Pancreas (tissue), 10 donors: Measurements from ENCODE around the gene CCBE1. TPM values are rescaled to one million over a fixed set of nuclear protein-coding genes. Genes with fewer than 3 reads are reported as not detected.

Source experiments
- ATAC-seq, 4 donors: fragments of 200-7000 bp; cut with Tn5 transposase; one replicate each; pipeline versions ENCODE4 v1.8.0 to v1.9.1; 2020; ENCODE audit warnings: mild to moderate bottlenecking in 4 of 4, moderate library complexity in 4 of 4
- DNase-seq, 6 donors: peaks; one replicate each; pipeline ENCODE4 v3.0.0-alpha.2; 2020
- FAIRE-seq: peaks from 2 replicates; lab custom pipeline; 2012; peaks lifted over from hg19 to GRCh38; lab: Jason Lieb, UNC
- H3K27ac ChIP-seq, 4 donors: fragments of 200-600 bp; sonication (generic); 1 replicate in 3 of 4; 2 replicates in 1 of 4; pipeline versions ENCODE4 v1.5.0 to v1.8.0; 2020
- H3K27me3 ChIP-seq, 4 donors: fragments of 200-600 bp; one replicate each; pipeline ENCODE4 v1.8.0; 2021
- H3K36me3 ChIP-seq, 3 donors: fragments of 200-600 bp; sonication (generic) in 1 of 3; one replicate each; pipeline versions ENCODE4 v1.5.0 to v1.8.0; 2020 to 2021
- H3K4me1 ChIP-seq, 3 donors: fragments of 200-600 bp; one replicate each; pipeline ENCODE4 v1.8.0; 2021
- H3K4me3 ChIP-seq, 4 donors: fragments of 200-600 bp; sonication (generic) in 2 of 4; one replicate each; pipeline versions ENCODE4 v1.5.0 to v1.8.0; 2020 to 2021
- H3K9me3 ChIP-seq, 4 donors: fragments of 200-600 bp; one replicate each; pipeline ENCODE4 v1.8.0; 2021
- CTCF ChIP-seq, 4 donors: fragments of 200-600 bp; sonication (generic) in 3 of 4; IDR thresholded peaks; one replicate each; pipeline versions ENCODE4 v1.5.0 to v1.8.0; 2021; ENCODE audit warnings: antibody characterized with exemption in 4 of 4
- WGBS, 2 donors: extraction: QIAGEN DNeasy Blood & Tissue Kit; methylation state at CpG; one replicate each; pipeline ENCODE4 v1.1.7; 2013; 5-methylcytosine and 5-hydroxymethylcytosine counted together
- intact Hi-C, 3 donors: fragments of 100-400 bp; cut with DNase I; formaldehyde crosslinking; loops; one replicate each; pipeline versions ENCODE4 v1.11.1 to v1.14.2; 2022
- polyA plus RNA-seq, 2 donors: library from polyadenylated mRNA; stranded (reverse); fragments of 200-250 nt; gene quantifications; one replicate each; pipeline ENCODE4 v1.2.3, GENCODE V29; 2013
- total RNA-seq, 6 donors: library from RNA; stranded (reverse); fragmentation: NEBNext Ultra II Directional in 4 of 6; extraction: Animal tissue kit (Norgen Biotek cat#: 25700) in 4 of 6; gene quantifications; one replicate each; pipeline versions ENCODE4 v1.2.1 to v1.2.4, GENCODE V29; 2021 to 2023
- donor health status: healthy with polysubstance abuse.
- donor health status: DM: no; HTN: no; CAD: no; lungs with moderate emphysema.
- donor health status: DM: no; HTN: no; CAD: no.
- donor health status: control.
- donor health status: control.
- donor health status: Bipolar disorder and iron deficiency.
- donor health status: DM: yes; HTN: yes; CAD: no.
- donor health status: DM: no; HTN: no; CAD: no.
- donor health status: DM: no; HTN: no; CAD: no.
- donor health status: DM: yes; HTN: yes; CAD: no.

CCBE1 gene
- total and polyA plus RNA-seq, 8 donors, result 0.08 to 1.5 (median 0.59) TPM

- DNase-seq, result no peak
- no peaks in the 10 kb centered on the region for H3K4me1 ChIP-seq
- FAIRE-seq, result no peak
- intact Hi-C loops, result no loop called here
- H3K4me3 ChIP-seq, result no peak overlapping the region
- no peaks in the 10 kb centered on the region for H3K27me3 ChIP-seq
- WGBS, 2 donors, result 76 to 81% methylated on average over 2 of the region's 2 CpGs
- ATAC-seq, result no peak
- H3K9me3 ChIP-seq, result no peaks in the 10 kb centered on the region
- H3K36me3 ChIP-seq, result no peaks in the 10 kb centered on the region
- TF ChIP-seq CTCF (IDR thresholded peaks at IDR 0.05), result no peak
- no peak overlapping the region for H3K27ac ChIP-seq
These were observed 270.4 kb downstream of the CCBE1 start for GRCh38 chr18:59426855-59427254.

GRCh38 chr18:59423259-59423658 is 274.0 kb downstream of the CCBE1 start:
- no peak overlapping the region for H3K27ac ChIP-seq
- intact Hi-C loops, result no loop called here
- H3K27me3 ChIP-seq, result no peaks in the 10 kb centered on the region
- ATAC-seq (no peak), DNase-seq (no peak), FAIRE-seq (no peak)
- H3K9me3 ChIP-seq, result no peaks in the 10 kb centered on the region
- no peaks in the 10 kb centered on the region for H3K4me1 ChIP-seq
- 35 to 46% methylated on average over 2 of the region's 2 CpGs for WGBS, 2 donors
- TF ChIP-seq CTCF (IDR thresholded peaks at IDR 0.05), result no peak
- no peaks in the 10 kb centered on the region for H3K36me3 ChIP-seq
- H3K4me3 ChIP-seq, result no peak overlapping the region

GRCh38 chr18:59420244-59420643 is 277.0 kb downstream of the CCBE1 start:
- FAIRE-seq (no peak), DNase-seq (no peak), ATAC-seq (no peak)
- intact Hi-C loops, result no loop called here
- Histone ChIP-seq H3K4me1 (no peaks in the 10 kb centered on the region), H3K36me3 (no peaks in the 10 kb centered on the region), H3K4me3 (no peak overlapping the region), H3K9me3 (no peaks in the 10 kb centered on the region), H3K27ac (no peak overlapping the region), H3K27me3 (no peaks in the 10 kb centered on the region)
- 61 to 70% methylated on average over 3 to 4 of the region's 4 CpGs for WGBS, 2 donors
- no peak for TF ChIP-seq CTCF (IDR thresholded peaks at IDR 0.05)

- TF ChIP-seq CTCF (IDR thresholded peaks at IDR 0.05), result no peak
- ATAC-seq (no peak), DNase-seq (no peak), FAIRE-seq (no peak)
- Histone ChIP-seq H3K27ac (no peak overlapping the region), H3K9me3 (no peaks in the 10 kb centered on the region), H3K4me3 (no peak overlapping the region), H3K27me3 (no peaks in the 10 kb centered on the region), H3K36me3 (no peaks in the 10 kb centered on the region), H3K4me1 (no peaks in the 10 kb centered on the region)
- intact Hi-C loops, result no loop called here
- 24 to 32% methylated on average over 4 of the region's 4 CpGs for WGBS, 2 donors
These were observed 277.8 kb downstream of the CCBE1 start for GRCh38 chr18:59419386-59419785.

- Histone ChIP-seq H3K4me1 (no peaks in the 10 kb centered on the region), H3K27me3 (no peaks in the 10 kb centered on the region), H3K36me3 (no peaks in the 10 kb centered on the region), H3K27ac (no peak overlapping the region), H3K9me3 (no peaks in the 10 kb centered on the region), H3K4me3 (no peak overlapping the region)
- intact Hi-C loops, result no loop called here
- DNase-seq (no peak), ATAC-seq (no peak), FAIRE-seq (no peak)
- WGBS, 2 donors, result 81 to 85% methylated on average over 1 of the region's 1 CpG
- TF ChIP-seq CTCF (IDR thresholded peaks at IDR 0.05), result no peak
These were observed 280.4 kb downstream of the CCBE1 start for GRCh38 chr18:59416818-59417217.
